ENCODE data around the gene PEX1.

- no peak for TF ChIP-seq CTCF (conservative IDR thresholded peaks at IDR 0.05; ENCODE audit: low read depth in 2 of 2)
- TF ChIP-seq JUNB (IDR thresholded peaks at IDR 0.05; ENCODE audit: unreplicated experiment): no peak
- TF ChIP-seq EZH2 (IDR thresholded peaks at IDR 0.05; ENCODE audit: low read depth, unreplicated experiment): no peak
- TF ChIP-seq CREB1 (CRISPR knock-in tag; IDR thresholded peaks at IDR 0.05; ENCODE audit: low read depth): no peak
- TF ChIP-seq POLR2AphosphoS5 (IDR thresholded peaks at IDR 0.05; ENCODE audit: low read depth): no peak
- TF ChIP-seq EZH2phosphoT487 (IDR thresholded peaks at IDR 0.05; ENCODE audit: unreplicated experiment): no peak
- no peak for TF ChIP-seq NANOG (IDR thresholded peaks at IDR 0.05; ENCODE audit: borderline replicate concordance)
Measured at GRCh38 chr7:92520024-92520423, 8.3 kb downstream of the PEX1 start.

Data from GM23338 (cell line).